SK-N-SH treated with all-trans-retinoic acid at 6 μM for 48 hours (cell line): ENCODE data around the gene MR1.

ENCODE experiments used
- ATAC-seq: fragments of 200-7000 bp; cut with Tn5 transposase; 3 replicates; pipeline ENCODE4 v1.9.1; 2020; ENCODE audit warnings: mild to moderate bottlenecking, moderate library complexity
- ARNTL ChIP-seq: fragments of 450-650 bp; formaldehyde crosslinking; IDR thresholded peaks from 2 replicates; pipeline ENCODE4 v1.5.0; 2020; ENCODE audit warnings: low read depth, mild to moderate bottlenecking, moderate library complexity, borderline replicate concordance
- BACH2 ChIP-seq: fragments of 250-450 bp; sonication (Bioruptor Pico); IDR thresholded peaks from 2 replicates; pipeline ENCODE4 v1.9.0; 2021; ENCODE audit warnings: mild to moderate bottlenecking, borderline replicate concordance
- CREB5 ChIP-seq: fragments of 250-450 bp; sonication (Bioruptor Pico); IDR thresholded peaks from 2 replicates; pipeline ENCODE4 v1.5.1; 2020; ENCODE audit warnings: low read depth, mild to moderate bottlenecking, moderate library complexity
- CSDC2 ChIP-seq: fragments of 250-450 bp; sonication (Bioruptor Pico); IDR thresholded peaks from 2 replicates; pipeline ENCODE4 v1.5.0; 2020; ENCODE audit warnings: mild to moderate bottlenecking, moderate library complexity
- CSRNP3 ChIP-seq: fragments of 250-450 bp; sonication (Bioruptor Pico); IDR thresholded peaks from 2 replicates; pipeline ENCODE4 v1.5.1; 2021; ENCODE audit warnings: mild to moderate bottlenecking, moderate library complexity
- ESRRG ChIP-seq: fragments of 250-450 bp; sonication (Bioruptor Pico); IDR thresholded peaks from 2 replicates; pipeline ENCODE4 v1.6.1; 2021; ENCODE audit warnings: mild to moderate bottlenecking
- GLIS3 ChIP-seq: fragments of 250-450 bp; sonication (Bioruptor Pico); IDR thresholded peaks from 2 replicates; pipeline ENCODE4 v1.5.0; 2020; ENCODE audit warnings: mild to moderate bottlenecking, moderate library complexity
- ISL1 ChIP-seq: fragments of 250-450 bp; sonication (Bioruptor Pico); IDR thresholded peaks from 2 replicates; pipeline ENCODE4 v2.1.2; 2022; ENCODE audit warnings: mild to moderate bottlenecking, moderate library complexity
- OSR1 ChIP-seq: fragments of 250-450 bp; sonication (Bioruptor Pico); IDR thresholded peaks from 2 replicates; pipeline ENCODE4 v1.8.0; 2022; ENCODE audit warnings: moderate library complexity, mild to moderate bottlenecking, inconsistent platforms
- PATZ1 ChIP-seq: fragments of 250-450 bp; sonication (Bioruptor Pico); IDR thresholded peaks from 2 replicates; pipeline ENCODE4 v1.8.0; 2020; ENCODE audit warnings: mild to moderate bottlenecking, moderate library complexity, borderline replicate concordance
- POU6F1 ChIP-seq: fragments of 250-450 bp; sonication (Bioruptor Pico); IDR thresholded peaks from 2 replicates; pipeline ENCODE4 v1.8.0; 2021; ENCODE audit warnings: low read depth, mild to moderate bottlenecking, moderate library complexity, borderline replicate concordance
- PPARA ChIP-seq: fragments of 250-450 bp; sonication (Bioruptor Pico); IDR thresholded peaks from 2 replicates; pipeline ENCODE4 v1.5.0; 2020; ENCODE audit warnings: mild to moderate bottlenecking, borderline replicate concordance
- SNAI2 ChIP-seq: fragments of 250-450 bp; sonication (Bioruptor Pico); IDR thresholded peaks from 2 replicates; pipeline ENCODE4 v1.5.0; 2020; ENCODE audit warnings: mild to moderate bottlenecking, moderate library complexity
- TCF4 ChIP-seq: fragments of 250-450 bp; sonication (Bioruptor Pico); IDR thresholded peaks from 2 replicates; pipeline ENCODE4 v1.8.0; 2021; ENCODE audit warnings: mild to moderate bottlenecking, moderate library complexity, borderline replicate concordance
- TOX ChIP-seq: fragments of 250-450 bp; sonication (Bioruptor Pico); IDR thresholded peaks from 2 replicates; pipeline ENCODE4 v1.8.0; 2021; ENCODE audit warnings: mild to moderate bottlenecking, moderate library complexity, borderline replicate concordance
- ZC3H10 ChIP-seq: fragments of 250-450 bp; sonication (Bioruptor Pico); IDR thresholded peaks from 2 replicates; pipeline ENCODE4 v1.5.1; 2021; ENCODE audit warnings: mild to moderate bottlenecking, moderate library complexity
- ZFP3 ChIP-seq: fragments of 250-450 bp; sonication (Bioruptor Pico); IDR thresholded peaks from 2 replicates; pipeline ENCODE4 v1.5.0; 2020; ENCODE audit warnings: mild to moderate bottlenecking, moderate library complexity
- ZNF565 ChIP-seq: fragments of 450-650 bp; formaldehyde crosslinking; conservative IDR thresholded peaks from 2 replicates; pipeline ENCODE4 v1.5.0; 2020; ENCODE audit warnings: low read depth, mild to moderate bottlenecking, moderate library complexity
- ZNF70 ChIP-seq: fragments of 450-650 bp; formaldehyde crosslinking; IDR thresholded peaks from 2 replicates; pipeline ENCODE4 v1.5.0; 2020; ENCODE audit warnings: mild to moderate bottlenecking, moderate library complexity

Gene MR1

GRCh38 chr1:181108304-181108867 lies 74.6 kb downstream of the MR1 start:
- ATAC-seq: no peak
- no peak for TF ChIP-seq ZNF565 (CRISPR knock-in tag)
- TF ChIP-seq CREB5 (CRISPR knock-in tag): no peak
- no peak for TF ChIP-seq ARNTL
- TF ChIP-seq CSDC2 (CRISPR knock-in tag): no peak
- TF ChIP-seq TCF4 (CRISPR knock-in tag): no peak
- no peak for TF ChIP-seq PPARA
- TF ChIP-seq TOX: no peak
- TF ChIP-seq PATZ1 (CRISPR knock-in tag): no peak
- no peak for TF ChIP-seq ZC3H10 (CRISPR knock-in tag)
- TF ChIP-seq CSRNP3 (CRISPR knock-in tag): no peak
- no peak for TF ChIP-seq ZNF70 (CRISPR knock-in tag)
- TF ChIP-seq OSR1 (CRISPR knock-in tag): no peak
- TF ChIP-seq, all 23 proteins: peak for 0

GRCh38 chr1:181110013-181110412 lies 76.2 kb downstream of the MR1 start:
- ATAC-seq: no peak
- no peak for TF ChIP-seq TCF4 (CRISPR knock-in tag)
- no peak for TF ChIP-seq CSDC2 (CRISPR knock-in tag)
- TF ChIP-seq ZFP3 (CRISPR knock-in tag): no peak
- no peak for TF ChIP-seq ZNF70 (CRISPR knock-in tag)
- TF ChIP-seq GLIS3: no peak
- TF ChIP-seq OSR1 (CRISPR knock-in tag): no peak
- TF ChIP-seq ARNTL: no peak
- no peak for TF ChIP-seq ESRRG (CRISPR knock-in tag)
- TF ChIP-seq ZC3H10 (CRISPR knock-in tag): no peak
- no peak for TF ChIP-seq PPARA
- no peak for TF ChIP-seq POU6F1 (CRISPR knock-in tag)
- TF ChIP-seq ISL1 (CRISPR knock-in tag): no peak
- no peak for TF ChIP-seq PATZ1 (CRISPR knock-in tag)
- TF ChIP-seq BACH2: no peak
- TF ChIP-seq SNAI2 (CRISPR knock-in tag): no peak
- TF ChIP-seq, all 23 proteins: peak for 0
